Measurements from ENCODE around the gene SLC24A3. TPM values are rescaled to one million over a fixed set of nuclear protein-coding genes. Genes with fewer than 3 reads are reported as not detected.

Gene SLC24A3
- total and polyA plus RNA-seq, 4 experiments from 2014 or later, result not detected

- CTCF ChIA-PET (ENCODE audit: partially characterized antibody), result interaction anchor here (1.4 kb wide), 1 partner anchor 9 kb away, joined by 5 read pairs; no protein-coding TSS in a partner anchor
- H3K27ac ChIP-seq (ENCODE audit: low read depth, low read length), result no peak overlapping the region
These were observed 489.0 kb downstream of the SLC24A3 start for GRCh38 chr20:19701429-19701828.

GRCh38 chr20:19706463-19706862 lies 494.0 kb downstream of the SLC24A3 start:
- no peak overlapping the region for H3K27ac ChIP-seq (ENCODE audit: low read depth, low read length)
- H3K9me3 ChIP-seq (ENCODE audit: control insufficient read depth in 1 of 2, low read length in 2 of 2), result no peaks in the 10 kb centered on the region
- intact Hi-C loops (cut with micrococcal nuclease), result no loop called here
- H3K4me1 ChIP-seq (ENCODE audit: insufficient read depth, low read length), result no peaks in the 10 kb centered on the region
- H3K4me3 Mint-ChIP-seq, result no peak overlapping the region
- H3K27ac Mint-ChIP-seq, result no peak overlapping the region
- H3K4me1 Mint-ChIP-seq, result no peaks in the 10 kb centered on the region
- ChIA-PET POLR2A (ENCODE audit: partially characterized antibody) (no interaction called here), CTCF (ENCODE audit: partially characterized antibody) (interaction anchor here (6.5 kb wide), 1 partner anchor 11 kb away, joined by 40 read pairs; no protein-coding TSS in a partner anchor)
- H3K36me3 Mint-ChIP-seq, result no peaks in the 10 kb centered on the region
- no peaks in the 10 kb centered on the region for H3K36me3 ChIP-seq (ENCODE audit: insufficient read depth, low read length)
- no peak overlapping the region for H3K4me3 ChIP-seq (ENCODE audit: low read length in 2 of 2)
- H3K27me3 Mint-ChIP-seq, result peaks cover 5 to 6% of the 10 kb centered on the region in 2 donors
- peaks cover 0 to 11% (median 5%) of the 10 kb centered on the region in 8 donors for H3K9me3 Mint-ChIP-seq
- H3K27me3 ChIP-seq (ENCODE audit: insufficient read depth, low read length), result no peaks in the 10 kb centered on the region
- DNase-seq, result no peak

More at GRCh38 chr20:19701429-19701828, 489.0 kb downstream of the SLC24A3 start:
- H3K4me1 Mint-ChIP-seq, result no peaks in the 10 kb centered on the region
- no peak overlapping the region for H3K4me3 Mint-ChIP-seq
- Histone ChIP-seq H3K27me3 (ENCODE audit: insufficient read depth, low read length) (no peaks in the 10 kb centered on the region), H3K36me3 (ENCODE audit: insufficient read depth, low read length) (no peaks in the 10 kb centered on the region), H3K4me3 (ENCODE audit: low read length in 2 of 2) (no peak overlapping the region), H3K9me3 (ENCODE audit: control insufficient read depth in 1 of 2, low read length in 2 of 2) (no peaks in the 10 kb centered on the region), H3K4me1 (ENCODE audit: insufficient read depth, low read length) (no peaks in the 10 kb centered on the region)
- DNase-seq, result no peak
- H3K27me3 Mint-ChIP-seq, result peaks cover 2 to 4% of the 10 kb centered on the region in 2 donors
- H3K9me3 Mint-ChIP-seq, result peaks cover 0 to 13% (median 6%) of the 10 kb centered on the region in 8 donors
- intact Hi-C loops (cut with micrococcal nuclease), result no loop called here
- no peak overlapping the region for H3K27ac Mint-ChIP-seq
- POLR2A ChIA-PET (ENCODE audit: partially characterized antibody), result no interaction called here
- no peaks in the 10 kb centered on the region for H3K36me3 Mint-ChIP-seq

GRCh38 chr20:19709635-19710335 lies 497.3 kb downstream of the SLC24A3 start:
- no peak for DNase-seq
- no peak overlapping the region for H3K4me3 Mint-ChIP-seq
- CTCF ChIA-PET (ENCODE audit: partially characterized antibody), result interaction anchor here (6.5 kb wide), 1 partner anchor 15 kb away, joined by 40 read pairs; no protein-coding TSS in a partner anchor

DNA sequence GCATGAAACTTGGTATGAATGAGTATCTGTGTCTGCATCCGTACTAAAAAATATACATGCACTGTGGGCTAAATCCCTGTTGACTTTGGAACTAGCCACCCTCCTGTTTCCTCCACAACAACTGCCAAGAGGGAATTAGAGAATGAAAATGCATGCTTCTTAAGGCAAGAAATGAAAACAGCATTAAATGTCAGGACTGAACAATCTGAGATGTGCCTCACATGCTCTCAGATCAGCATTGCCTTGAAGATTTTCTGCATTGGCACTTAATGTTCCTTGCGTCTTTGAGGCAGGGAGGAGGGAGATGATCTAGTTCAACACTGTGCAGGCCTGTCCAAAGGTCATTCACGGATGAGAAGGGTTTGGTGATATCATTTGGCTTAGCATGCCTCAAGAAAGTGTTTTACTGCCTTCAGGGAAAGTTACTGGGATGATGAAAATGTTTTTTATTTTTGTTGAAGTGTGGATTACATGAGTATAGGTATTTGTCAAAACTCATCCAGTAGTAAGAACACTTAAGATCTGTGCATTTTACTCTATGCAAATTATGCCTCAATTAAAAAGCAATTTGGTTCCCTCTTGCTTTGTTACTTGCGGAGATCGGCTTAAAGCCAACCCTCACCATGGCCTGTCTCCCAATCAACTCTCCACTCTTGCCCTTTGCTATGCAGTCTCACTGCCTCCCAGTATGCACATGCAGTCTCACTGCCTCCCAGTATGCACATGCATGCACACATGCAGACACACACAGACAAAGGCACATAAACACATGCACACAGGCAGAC lies 498.1 kb downstream of the SLC24A3 start:
- Mint-ChIP-seq H3K9me3 (peaks cover 0 to 6% (median 1%) of the 10 kb centered on the region in 8 donors), H3K4me1 (no peaks in the 10 kb centered on the region), H3K27ac (no peak overlapping the region), H3K36me3 (no peaks in the 10 kb centered on the region), H3K4me3 (no peak overlapping the region), H3K27me3 (peaks cover 2 to 5% of the 10 kb centered on the region in 2 donors)
- intact Hi-C loops (cut with micrococcal nuclease), result no loop called here
- no peak for DNase-seq
- H3K36me3 ChIP-seq (ENCODE audit: insufficient read depth, low read length), result no peaks in the 10 kb centered on the region
- H3K27me3 ChIP-seq (ENCODE audit: insufficient read depth, low read length), result no peaks in the 10 kb centered on the region
- no peak overlapping the region for H3K4me3 ChIP-seq (ENCODE audit: low read length in 2 of 2)
- no peak overlapping the region for H3K27ac ChIP-seq (ENCODE audit: low read depth, low read length)
- ChIA-PET POLR2A (ENCODE audit: partially characterized antibody) (no interaction called here), CTCF (ENCODE audit: partially characterized antibody) (interaction anchor here (6.5 kb wide), 1 partner anchor 15 kb away, joined by 40 read pairs; no protein-coding TSS in a partner anchor)
- H3K4me1 ChIP-seq (ENCODE audit: insufficient read depth, low read length), result no peaks in the 10 kb centered on the region
- H3K9me3 ChIP-seq (ENCODE audit: control insufficient read depth in 1 of 2, low read length in 2 of 2), result no peaks in the 10 kb centered on the region

More at GRCh38 chr20:19709635-19710335, 497.3 kb downstream of the SLC24A3 start:
- intact Hi-C loops (cut with micrococcal nuclease), result no loop called here
- Histone ChIP-seq H3K9me3 (ENCODE audit: control insufficient read depth in 1 of 2, low read length in 2 of 2) (no peaks in the 10 kb centered on the region), H3K36me3 (ENCODE audit: insufficient read depth, low read length) (no peaks in the 10 kb centered on the region), H3K4me3 (ENCODE audit: low read length in 2 of 2) (no peak overlapping the region), H3K27me3 (ENCODE audit: insufficient read depth, low read length) (no peaks in the 10 kb centered on the region), H3K4me1 (ENCODE audit: insufficient read depth, low read length) (no peaks in the 10 kb centered on the region), H3K27ac (ENCODE audit: low read depth, low read length) (no peak overlapping the region)
- no peaks in the 10 kb centered on the region for H3K4me1 Mint-ChIP-seq
- peaks cover 0 to 3% (median 0%) of the 10 kb centered on the region in 8 donors for H3K9me3 Mint-ChIP-seq
- POLR2A ChIA-PET (ENCODE audit: partially characterized antibody), result no interaction called here
- H3K36me3 Mint-ChIP-seq, result no peaks in the 10 kb centered on the region
- H3K27ac Mint-ChIP-seq, result no peak overlapping the region
- H3K27me3 Mint-ChIP-seq, result peaks cover 2 to 5% of the 10 kb centered on the region in 2 donors

DNA sequence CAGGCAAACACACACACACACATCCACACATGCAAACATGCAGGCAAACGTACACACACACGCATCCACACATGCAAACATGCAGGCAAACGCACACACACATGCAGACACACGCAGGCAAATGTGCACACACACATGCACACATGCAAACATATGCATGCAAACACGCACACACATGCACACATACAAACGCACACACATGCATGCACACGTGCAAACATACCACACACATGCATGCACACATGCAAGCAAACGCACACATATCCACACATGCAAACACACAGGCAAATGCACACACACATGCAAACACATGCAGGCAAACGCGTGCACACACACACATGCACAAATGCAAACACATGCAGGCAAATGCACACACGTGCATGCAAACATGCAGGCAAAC lies 498.7 kb downstream of the SLC24A3 start:
- Histone ChIP-seq H3K36me3 (ENCODE audit: insufficient read depth, low read length) (no peaks in the 10 kb centered on the region), H3K9me3 (ENCODE audit: control insufficient read depth in 1 of 2, low read length in 2 of 2) (no peaks in the 10 kb centered on the region), H3K4me3 (ENCODE audit: low read length in 2 of 2) (no peak overlapping the region), H3K27ac (ENCODE audit: low read depth, low read length) (no peak overlapping the region), H3K27me3 (ENCODE audit: insufficient read depth, low read length) (no peaks in the 10 kb centered on the region), H3K4me1 (ENCODE audit: insufficient read depth, low read length) (no peaks in the 10 kb centered on the region)
- DNase-seq, result no peak
- ChIA-PET POLR2A (ENCODE audit: partially characterized antibody) (no interaction called here), CTCF (ENCODE audit: partially characterized antibody) (no interaction called here)
- no peaks in the 10 kb centered on the region for H3K4me1 Mint-ChIP-seq
- no peaks in the 10 kb centered on the region for H3K36me3 Mint-ChIP-seq
- peaks cover 2 to 5% of the 10 kb centered on the region in 2 donors for H3K27me3 Mint-ChIP-seq
- intact Hi-C loops (cut with micrococcal nuclease), result no loop called here
- no peak overlapping the region for H3K27ac Mint-ChIP-seq
- peaks cover 0 to 9% (median 3%) of the 10 kb centered on the region in 8 donors for H3K9me3 Mint-ChIP-seq
- no peak overlapping the region for H3K4me3 Mint-ChIP-seq

- H3K9me3 ChIP-seq (ENCODE audit: control insufficient read depth in 1 of 2, low read length in 2 of 2), result no peaks in the 10 kb centered on the region
- CTCF ChIA-PET (ENCODE audit: partially characterized antibody), result no interaction called here
- no peak overlapping the region for H3K4me3 Mint-ChIP-seq
- H3K4me1 Mint-ChIP-seq, result no peaks in the 10 kb centered on the region
- H3K27ac ChIP-seq (ENCODE audit: low read depth, low read length), result no peak overlapping the region
- intact Hi-C loops (cut with micrococcal nuclease), result no loop called here
- peaks cover 2 to 5% of the 10 kb centered on the region in 2 donors for H3K27me3 Mint-ChIP-seq
- H3K27ac Mint-ChIP-seq, result no peak overlapping the region
- no peak overlapping the region for H3K4me3 ChIP-seq (ENCODE audit: low read length in 2 of 2)
- no peaks in the 10 kb centered on the region for H3K36me3 Mint-ChIP-seq
- no peaks in the 10 kb centered on the region for H3K27me3 ChIP-seq (ENCODE audit: insufficient read depth, low read length)
- POLR2A ChIA-PET (ENCODE audit: partially characterized antibody), result no interaction called here
- no peaks in the 10 kb centered on the region for H3K36me3 ChIP-seq (ENCODE audit: insufficient read depth, low read length)
- no peaks in the 10 kb centered on the region for H3K4me1 ChIP-seq (ENCODE audit: insufficient read depth, low read length)
- DNase-seq, result no peak
- H3K9me3 Mint-ChIP-seq, result peaks cover 0 to 26% (median 11%) of the 10 kb centered on the region in 8 donors
These were observed 500.3 kb downstream of the SLC24A3 start for GRCh38 chr20:19712721-19713260.

All from CD4-positive, alpha-beta memory T cell (primary cell).